Upper lobe of left lung (tissue), 4 donors: ENCODE results near the gene PDGFC.

Experiments
- EP300 ChIP-seq, 4 donors: sonication (generic); formaldehyde crosslinking; IDR thresholded peaks; one replicate each; pipeline ENCODE4 v1.5.1; 2017; ENCODE audit warnings: antibody characterized with exemption in 4 of 4, control low read depth in 2 of 4
- TF ChIP-seq, protein P1 (sequence below), 6 experiments: fragments of 450-650 bp in 4 of 6; fragments of 200-600 bp in 2 of 6; sonication (generic) in 2 of 6; IDR thresholded peaks; one replicate each; pipeline ENCODE4 v1.5.1; 2016 to 2019; ENCODE audit warnings: antibody characterized with exemption in 6 of 6

DNA sequence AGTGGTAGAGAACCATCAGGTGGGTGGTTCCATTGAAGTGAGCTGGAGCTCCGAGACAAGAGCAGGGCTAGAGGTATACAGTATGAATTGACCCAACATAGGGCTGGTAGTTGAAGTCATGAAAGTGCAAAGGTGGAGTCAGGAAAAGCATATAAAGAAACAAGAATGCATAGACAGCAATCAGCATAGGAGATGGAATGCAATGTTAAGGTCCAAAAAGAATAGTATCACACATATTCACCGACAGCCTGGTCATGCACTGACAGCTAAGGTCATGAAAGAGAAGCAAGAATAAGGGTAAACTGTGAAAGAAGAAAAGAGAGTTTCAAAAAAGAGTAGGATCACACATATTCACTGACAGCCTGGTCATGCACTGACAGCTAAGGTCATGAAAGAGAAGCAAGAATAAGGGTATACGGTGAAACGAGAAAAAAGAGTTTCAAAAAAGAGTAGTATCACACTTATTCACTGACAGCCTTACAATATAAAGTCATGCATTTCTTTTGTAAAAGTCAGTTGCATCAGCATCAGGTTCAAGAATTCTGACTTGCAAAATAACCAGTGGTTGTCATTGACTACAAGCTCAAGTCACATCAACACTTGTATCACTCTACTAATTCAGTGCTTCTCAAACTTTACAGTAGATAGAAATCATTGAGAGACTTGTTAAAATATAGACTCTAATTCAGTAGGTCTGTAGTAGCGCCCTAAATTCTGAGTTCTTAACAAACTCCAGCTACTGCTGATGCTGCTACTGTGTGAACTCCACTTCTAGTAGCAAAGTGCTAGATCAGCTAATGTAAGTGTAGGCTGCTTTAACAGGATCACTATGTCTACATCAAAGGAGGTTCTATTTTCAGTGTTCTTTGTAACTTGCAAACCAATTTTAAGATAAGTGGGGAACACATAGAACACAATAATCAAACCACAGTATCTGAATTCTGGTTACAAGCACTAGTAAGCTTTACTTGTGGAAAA, 221.9 kb downstream of the PDGFC start:
- TF ChIP-seq, protein P1, sequence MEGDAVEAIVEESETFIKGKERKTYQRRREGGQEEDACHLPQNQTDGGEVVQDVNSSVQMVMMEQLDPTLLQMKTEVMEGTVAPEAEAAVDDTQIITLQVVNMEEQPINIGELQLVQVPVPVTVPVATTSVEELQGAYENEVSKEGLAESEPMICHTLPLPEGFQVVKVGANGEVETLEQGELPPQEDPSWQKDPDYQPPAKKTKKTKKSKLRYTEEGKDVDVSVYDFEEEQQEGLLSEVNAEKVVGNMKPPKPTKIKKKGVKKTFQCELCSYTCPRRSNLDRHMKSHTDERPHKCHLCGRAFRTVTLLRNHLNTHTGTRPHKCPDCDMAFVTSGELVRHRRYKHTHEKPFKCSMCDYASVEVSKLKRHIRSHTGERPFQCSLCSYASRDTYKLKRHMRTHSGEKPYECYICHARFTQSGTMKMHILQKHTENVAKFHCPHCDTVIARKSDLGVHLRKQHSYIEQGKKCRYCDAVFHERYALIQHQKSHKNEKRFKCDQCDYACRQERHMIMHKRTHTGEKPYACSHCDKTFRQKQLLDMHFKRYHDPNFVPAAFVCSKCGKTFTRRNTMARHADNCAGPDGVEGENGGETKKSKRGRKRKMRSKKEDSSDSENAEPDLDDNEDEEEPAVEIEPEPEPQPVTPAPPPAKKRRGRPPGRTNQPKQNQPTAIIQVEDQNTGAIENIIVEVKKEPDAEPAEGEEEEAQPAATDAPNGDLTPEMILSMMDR (IDR thresholded peaks at IDR 0.05) = no peak
- no peak for TF ChIP-seq EP300 (IDR thresholded peaks at IDR 0.05)
